GM19099 (cell line): ENCODE data around the gene THSD7B.

Experiments
- POLR2A ChIP-seq: IDR thresholded peaks from 3 replicates; pipeline ENCODE4 v1.6.1; 2011; ENCODE audit warnings: low read depth; ENCODE audit not compliant: insufficient read length; ENCODE audit errors: extremely low read depth

The THSD7B gene, protein sequence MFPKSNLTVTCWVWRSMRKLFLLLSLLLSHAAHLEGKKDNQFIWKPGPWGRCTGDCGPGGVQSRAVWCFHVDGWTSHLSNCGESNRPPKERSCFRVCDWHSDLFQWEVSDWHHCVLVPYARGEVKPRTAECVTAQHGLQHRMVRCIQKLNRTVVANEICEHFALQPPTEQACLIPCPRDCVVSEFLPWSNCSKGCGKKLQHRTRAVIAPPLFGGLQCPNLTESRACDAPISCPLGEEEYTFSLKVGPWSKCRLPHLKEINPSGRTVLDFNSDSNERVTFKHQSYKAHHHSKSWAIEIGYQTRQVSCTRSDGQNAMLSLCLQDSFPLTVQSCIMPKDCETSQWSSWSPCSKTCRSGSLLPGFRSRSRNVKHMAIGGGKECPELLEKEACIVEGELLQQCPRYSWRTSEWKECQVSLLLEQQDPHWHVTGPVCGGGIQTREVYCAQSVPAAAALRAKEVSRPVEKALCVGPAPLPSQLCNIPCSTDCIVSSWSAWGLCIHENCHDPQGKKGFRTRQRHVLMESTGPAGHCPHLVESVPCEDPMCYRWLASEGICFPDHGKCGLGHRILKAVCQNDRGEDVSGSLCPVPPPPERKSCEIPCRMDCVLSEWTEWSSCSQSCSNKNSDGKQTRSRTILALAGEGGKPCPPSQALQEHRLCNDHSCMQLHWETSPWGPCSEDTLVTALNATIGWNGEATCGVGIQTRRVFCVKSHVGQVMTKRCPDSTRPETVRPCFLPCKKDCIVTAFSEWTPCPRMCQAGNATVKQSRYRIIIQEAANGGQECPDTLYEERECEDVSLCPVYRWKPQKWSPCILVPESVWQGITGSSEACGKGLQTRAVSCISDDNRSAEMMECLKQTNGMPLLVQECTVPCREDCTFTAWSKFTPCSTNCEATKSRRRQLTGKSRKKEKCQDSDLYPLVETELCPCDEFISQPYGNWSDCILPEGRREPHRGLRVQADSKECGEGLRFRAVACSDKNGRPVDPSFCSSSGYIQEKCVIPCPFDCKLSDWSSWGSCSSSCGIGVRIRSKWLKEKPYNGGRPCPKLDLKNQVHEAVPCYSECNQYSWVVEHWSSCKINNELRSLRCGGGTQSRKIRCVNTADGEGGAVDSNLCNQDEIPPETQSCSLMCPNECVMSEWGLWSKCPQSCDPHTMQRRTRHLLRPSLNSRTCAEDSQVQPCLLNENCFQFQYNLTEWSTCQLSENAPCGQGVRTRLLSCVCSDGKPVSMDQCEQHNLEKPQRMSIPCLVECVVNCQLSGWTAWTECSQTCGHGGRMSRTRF (N-terminal part only)

DNA sequence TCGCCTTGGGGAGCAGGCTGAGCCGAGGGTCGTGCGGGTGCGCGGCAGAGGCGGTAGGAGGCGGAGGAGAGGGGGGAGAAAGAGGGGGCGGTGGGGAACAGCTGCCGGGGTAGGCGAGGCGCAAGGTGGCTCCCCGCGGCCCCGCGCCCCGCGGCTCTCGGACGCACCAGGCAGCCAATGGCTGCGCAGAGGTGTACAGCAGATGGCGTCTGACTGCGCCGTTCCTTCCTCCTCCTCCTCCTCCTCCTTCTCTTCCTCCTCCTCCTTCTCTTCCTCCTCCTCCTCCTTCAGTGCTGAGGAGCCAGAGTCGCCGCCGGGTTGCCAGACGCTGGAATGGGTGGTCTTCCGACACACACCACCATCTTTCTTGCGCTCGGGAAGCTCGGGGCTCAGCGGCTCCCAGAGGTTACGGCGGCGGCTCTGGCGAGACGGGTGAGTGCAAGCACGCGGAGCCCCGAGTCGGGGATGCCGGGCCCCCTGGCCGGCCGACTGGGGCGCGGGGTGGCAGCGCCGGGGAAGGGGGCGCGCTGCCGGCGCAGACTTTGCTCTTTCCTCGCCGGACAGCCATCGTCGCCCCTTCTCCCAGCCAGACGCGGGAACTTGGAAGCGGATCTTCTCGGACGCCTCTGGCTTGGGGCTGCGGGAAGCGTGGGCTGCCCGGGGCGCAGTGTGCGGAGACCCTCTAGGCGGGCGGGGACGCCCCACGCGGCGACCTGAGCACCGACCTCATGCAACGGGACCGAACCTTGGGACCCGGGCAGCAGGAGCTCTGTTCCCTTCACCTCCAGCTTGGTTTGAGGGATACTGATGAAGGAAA is at the start of gene THSD7B:
THSD7B (plus strand) TSS at position 290 of the 817 bp plus-strand sequence. CDS start 116,634 bp downstream, outside the sequence.
- TF ChIP-seq POLR2A: no peak

DNA sequence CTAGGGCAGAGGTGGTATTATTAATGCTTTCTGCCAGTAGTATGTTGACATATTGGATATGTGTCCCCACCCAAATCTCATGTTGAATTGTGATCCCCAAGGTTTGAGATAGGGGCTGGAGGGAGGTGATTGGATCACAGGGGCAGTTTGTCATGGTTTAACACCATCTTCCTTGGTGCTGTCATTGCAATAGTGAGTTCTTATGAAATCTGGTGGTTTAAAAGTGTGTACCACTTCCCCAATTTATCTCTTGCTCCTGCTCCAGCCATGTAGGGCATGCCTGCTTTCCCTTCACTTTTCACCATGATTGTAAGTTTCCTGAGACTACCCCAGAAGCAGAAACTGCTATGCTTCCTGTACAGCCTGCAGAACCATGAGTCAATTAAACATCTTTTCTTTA is 47.1 kb upstream of the THSD7B start:
- no peak for TF ChIP-seq POLR2A

DNA sequence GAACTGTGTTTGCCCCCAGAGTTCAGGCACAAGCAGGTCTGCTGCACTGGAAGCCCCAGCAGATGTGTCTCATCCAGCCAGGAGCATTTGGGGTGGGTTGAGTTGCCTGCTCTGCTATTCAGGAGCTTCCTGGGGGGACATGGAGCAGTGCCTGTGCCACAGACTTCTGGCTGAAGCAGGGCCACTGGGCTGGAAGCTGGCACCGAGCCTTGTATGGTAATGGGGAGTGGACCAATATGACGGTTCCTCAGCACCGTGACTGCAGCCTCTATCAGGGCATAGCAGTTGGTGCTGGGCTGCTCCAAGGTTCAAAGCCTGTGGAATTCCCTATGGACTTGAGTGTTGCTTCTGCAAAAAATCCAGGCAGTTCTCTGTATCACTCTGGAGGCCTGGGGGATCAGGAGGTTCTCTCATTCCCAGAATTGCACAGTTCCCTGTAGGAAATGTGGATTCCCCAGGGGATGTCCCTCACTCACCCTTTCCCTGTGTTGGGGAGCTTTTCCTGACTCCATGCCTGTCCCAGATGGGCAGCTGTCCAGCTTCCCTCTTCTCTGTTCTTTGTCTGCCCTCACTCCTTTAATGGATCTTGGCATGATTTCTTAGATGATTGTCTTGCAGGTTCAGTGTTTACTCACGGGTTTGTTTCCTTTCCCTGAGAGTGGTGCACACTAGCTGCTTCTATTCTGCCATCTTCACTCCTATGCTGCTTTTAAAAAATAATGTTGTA is 37.2 kb upstream of the THSD7B start:
- TF ChIP-seq POLR2A: no peak

DNA sequence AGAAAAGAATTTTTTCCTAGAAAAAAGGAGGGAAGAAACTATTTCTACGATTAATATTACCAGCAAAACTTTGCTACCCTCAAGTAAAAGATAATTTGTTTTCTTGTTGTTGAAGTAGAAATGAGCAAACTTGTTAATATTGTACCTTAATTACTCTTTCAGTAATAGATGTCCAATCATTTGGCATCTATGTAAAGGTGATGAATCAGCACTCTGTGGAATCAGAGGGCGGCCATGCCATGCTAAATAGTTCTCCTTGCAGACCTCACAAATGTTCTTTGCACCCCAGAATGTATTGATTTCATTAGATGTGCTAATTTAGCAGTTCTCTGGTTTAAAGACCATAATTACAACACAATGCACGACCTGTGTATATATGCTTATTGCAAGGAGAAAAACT is 29.1 kb upstream of the THSD7B start:
- no peak for TF ChIP-seq POLR2A

DNA sequence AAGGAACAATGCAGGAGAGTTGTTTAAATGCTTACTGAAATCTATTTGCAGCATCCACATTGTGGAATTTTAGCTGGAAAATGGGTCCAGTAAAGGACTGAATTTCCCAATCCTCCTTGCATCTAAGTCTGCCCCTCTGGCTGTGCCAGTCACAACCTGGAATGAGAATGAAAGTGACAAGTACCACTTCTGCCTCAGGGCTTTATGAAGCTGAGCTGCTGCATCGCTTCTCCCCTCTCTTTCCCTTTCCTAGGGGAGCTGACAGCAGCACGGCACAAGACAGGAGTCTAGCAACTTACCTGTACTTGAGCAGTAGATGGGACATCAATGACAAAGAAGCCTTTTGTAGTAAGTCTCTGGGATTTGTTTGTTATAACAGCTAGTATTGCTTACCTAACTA is 27.3 kb upstream of the THSD7B start:
- no peak for TF ChIP-seq POLR2A

DNA sequence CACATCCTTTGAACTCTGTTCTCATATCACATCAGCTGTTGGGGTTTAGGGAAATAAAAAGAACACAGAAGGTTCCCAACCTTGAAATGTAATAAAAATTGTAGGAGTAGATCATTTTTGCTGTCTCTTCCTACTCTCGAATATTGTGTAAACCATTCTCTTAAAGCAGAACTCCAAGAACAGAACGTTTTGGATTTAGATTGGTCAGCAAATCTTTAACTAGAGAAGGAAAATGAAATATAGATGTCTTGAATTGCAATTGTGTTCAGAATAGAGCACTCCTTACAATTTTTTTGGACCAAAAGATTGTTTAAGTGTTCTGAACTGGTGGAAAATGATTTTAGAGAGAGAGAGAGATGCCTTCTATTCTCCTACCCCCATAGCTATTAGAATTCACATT is 23.9 kb upstream of the THSD7B start:
- TF ChIP-seq POLR2A: no peak

DNA sequence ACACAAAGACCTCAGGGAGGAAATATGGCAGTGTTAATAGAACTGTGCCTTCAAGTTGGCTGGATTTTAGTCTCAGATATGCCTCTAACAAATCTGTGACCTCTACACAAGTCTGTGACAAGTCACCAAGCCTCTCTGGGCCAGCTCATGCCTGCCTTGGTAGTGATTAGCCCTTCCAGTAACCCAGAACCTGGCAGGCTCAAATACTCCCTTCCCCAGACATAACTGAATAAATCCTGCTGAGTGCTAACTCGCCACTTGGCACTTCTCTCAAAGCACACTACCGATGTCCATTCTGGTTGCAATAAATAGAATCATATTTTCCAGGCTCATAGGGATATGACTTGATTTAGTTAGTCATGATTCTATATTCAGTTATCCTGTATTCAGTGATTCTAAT is 15.3 kb upstream of the THSD7B start:
- TF ChIP-seq POLR2A: no peak

DNA sequence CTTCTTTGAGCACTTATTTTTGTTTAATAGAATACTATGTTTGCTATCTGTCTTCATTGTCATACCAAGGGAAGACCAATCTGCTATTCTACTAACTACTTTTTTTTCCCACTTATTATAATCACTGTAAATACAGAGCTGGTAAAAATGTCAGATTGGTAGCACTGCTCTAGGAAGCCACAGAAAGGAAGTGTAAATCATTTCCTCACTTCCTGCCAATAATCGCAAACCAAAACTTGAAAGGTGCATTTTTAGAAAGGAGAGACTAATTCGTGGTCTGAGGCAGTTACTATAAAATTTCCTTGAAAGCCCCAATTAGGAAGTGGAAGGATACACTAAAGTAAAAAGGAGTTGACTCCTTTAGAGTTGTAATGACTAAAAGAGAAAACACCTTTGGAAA is 13.9 kb upstream of the THSD7B start:
- no peak for TF ChIP-seq POLR2A

DNA sequence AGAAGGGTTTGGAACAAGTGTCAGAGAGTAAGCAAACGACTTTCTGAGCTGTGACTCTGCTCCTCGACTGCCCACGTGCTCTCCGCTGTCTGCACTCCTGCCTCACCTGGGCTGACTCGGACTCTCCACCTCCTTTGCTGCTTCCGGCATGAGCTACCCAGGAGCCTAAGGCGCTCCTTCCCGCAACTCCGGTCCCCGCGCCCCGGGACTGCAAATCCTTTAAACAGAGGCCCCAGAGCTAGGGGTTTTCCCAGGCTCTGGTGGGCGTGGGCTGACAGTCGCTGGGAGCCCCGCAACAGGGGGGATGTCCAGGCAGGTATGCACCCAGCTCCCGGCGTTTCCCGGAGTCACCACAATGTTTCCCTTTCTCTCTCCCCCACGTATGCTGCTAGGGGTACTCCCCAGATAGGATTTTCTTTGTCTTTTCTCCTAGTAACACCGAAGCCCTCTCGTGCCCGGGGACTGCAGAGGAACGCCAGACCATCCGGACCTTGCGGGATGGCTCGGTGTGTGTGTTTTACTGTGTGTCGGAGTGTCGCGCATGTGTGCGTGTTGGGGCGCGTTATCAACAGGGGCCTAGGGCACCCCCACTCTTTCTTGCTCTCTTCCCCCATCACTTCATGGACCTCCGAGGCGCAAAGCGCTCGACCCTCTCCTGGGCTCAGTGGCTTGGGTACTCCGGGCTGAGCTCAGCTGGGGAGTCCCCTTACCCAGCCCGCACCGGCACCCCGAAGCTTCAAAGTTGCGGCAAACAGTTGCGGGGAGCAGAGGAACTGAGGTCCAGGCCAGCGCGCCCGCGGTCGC is 691 bp upstream of the THSD7B start:
- no peak for TF ChIP-seq POLR2A

DNA sequence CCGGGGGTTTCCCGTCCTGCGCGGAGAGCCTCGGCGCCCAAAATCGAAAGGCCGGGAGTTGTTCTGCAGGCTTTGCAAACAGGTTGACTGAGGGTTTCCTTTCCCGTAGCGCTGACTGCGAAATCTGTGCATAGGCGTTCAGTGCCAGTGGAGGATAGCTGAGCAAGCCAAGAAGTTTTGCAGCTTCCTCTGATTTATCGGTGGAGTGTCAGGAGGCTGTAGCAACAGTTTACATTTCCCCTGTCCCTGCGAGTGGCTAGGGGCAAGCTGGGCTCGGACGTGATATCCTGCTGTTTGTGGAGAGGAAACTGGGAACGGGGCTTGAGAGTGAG is 694 bp downstream of the THSD7B start:
- TF ChIP-seq POLR2A: no peak

DNA sequence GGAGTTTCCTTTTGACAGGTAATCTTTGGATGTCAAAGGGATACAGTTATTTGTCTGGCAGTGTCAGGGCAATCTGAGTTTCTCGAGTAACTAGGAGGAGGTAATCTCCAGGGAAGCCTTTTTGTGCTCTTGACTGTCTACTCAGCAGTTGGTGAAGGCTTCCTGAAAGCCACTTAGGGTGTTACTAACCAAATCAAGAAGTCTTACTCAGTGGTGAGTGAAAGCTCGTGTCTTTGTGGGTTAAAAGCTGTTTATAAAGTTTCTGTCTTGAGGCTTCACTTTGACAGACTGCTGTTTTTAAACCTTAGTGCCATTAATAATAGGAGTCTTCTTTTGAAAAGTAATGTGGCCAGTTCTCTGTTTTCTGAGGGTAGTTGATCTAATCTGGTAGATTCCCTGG is 1.7 kb downstream of the THSD7B start:
- no peak for TF ChIP-seq POLR2A

DNA sequence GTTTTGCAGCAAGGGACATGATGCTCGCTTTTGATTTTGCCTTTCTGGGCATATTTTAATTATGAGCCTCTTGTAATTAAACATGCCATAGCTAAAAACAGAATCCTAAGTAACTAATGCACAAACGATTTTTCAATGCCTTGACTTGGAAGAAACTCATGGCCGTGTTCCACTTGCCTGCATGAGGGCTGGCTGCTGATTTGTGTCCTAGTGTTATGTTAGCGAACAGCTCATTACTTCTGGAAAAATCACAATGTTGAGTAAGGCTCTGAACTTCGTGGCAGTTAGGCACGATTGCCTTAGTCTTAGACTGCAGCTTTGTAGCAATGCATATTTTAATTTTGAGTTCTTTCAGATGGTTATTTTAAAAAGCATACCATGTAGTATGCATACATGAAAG is 4.5 kb downstream of the THSD7B start:
- TF ChIP-seq POLR2A: no peak

DNA sequence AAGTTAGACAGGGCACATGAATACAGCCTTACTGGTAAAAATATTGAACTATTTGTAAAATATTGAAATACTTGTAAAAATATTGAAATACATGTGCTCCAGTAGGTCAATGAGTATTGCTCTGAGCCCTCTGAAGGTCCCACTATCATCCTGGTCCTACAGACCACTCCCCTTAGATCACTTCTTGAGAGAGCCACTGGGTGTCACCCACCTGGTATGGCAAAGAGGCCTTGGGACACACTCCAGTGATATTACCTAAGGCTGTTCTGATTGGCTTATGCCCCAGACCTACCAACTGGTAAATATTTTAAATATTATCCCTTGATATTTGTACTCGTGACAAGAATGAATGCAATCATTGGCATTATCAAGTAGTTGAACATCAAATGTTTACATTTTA is 5.0 kb downstream of the THSD7B start:
- no peak for TF ChIP-seq POLR2A
